ENCODE results near the gene RUVBL2.

DNA sequence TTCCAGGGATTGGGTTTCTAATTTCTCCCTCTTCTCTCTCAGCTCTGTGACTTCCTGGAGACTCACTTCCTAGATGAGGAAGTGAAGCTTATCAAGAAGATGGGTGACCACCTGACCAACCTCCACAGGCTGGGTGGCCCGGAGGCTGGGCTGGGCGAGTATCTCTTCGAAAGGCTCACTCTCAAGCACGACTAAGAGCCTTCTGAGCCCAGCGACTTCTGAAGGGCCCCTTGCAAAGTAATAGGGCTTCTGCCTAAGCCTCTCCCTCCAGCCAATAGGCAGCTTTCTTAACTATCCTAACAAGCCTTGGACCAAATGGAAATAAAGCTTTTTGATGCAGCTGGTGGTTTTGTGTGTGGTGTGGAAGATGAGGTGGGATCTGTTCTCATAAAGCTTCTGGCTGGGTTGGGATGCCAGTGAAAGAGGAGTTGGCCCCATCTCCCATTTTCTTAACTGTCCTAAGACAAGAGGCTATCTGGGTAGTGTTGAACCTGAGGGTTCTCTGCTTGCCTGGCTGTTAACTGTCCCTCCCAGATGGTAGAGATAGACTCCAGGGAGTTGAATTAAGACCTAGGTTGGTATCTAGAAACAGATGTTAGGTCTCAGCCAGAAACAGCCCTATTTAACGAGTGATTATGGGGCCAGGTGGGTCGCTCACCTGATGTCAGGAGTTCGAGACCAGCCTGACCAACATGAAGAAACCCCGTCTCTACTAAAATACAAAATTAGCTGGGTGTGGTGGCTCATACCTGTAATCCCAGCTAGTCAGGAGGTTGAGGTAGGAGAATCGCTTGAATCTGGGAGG is 26.9 kb upstream of the RUVBL2 start:
- no peak for TF ChIP-seq CTCF (IDR thresholded peaks at IDR 0.05 in 8 of 11, conservative IDR thresholded peaks at IDR 0.05 in 3 of 11)
- TF ChIP-seq POLR2AphosphoS5 (IDR thresholded peaks at IDR 0.05), result no peak
